Muscle layer of colon (tissue), 2 donors: Measurements from ENCODE around the gene PLXND1.
"Not testable (repeated sequence)": the region's sequence is repeated elsewhere in the genome, so short reads cannot be mapped to it uniquely, and the experiment has no call there.

Source experiments
- H3K27ac ChIP-seq: one replicate; pipeline ENCODE4 v1.7.0; 2013; ENCODE audit warnings: low read depth, mild to moderate bottlenecking, low read length, moderate library complexity
- H3K27me3 ChIP-seq, 2 donors: one replicate each; pipeline ENCODE4 v1.7.0; 2013; ENCODE audit warnings: low read length in 2 of 2, mild to moderate bottlenecking in 2 of 2; ENCODE audit not compliant: insufficient read depth in 2 of 2, control insufficient read depth in 1 of 2
- H3K36me3 ChIP-seq: one replicate; pipeline ENCODE4 v1.7.0; 2013; ENCODE audit warnings: mild to moderate bottlenecking, low read length; ENCODE audit not compliant: insufficient read depth
- H3K4me1 ChIP-seq: one replicate; pipeline ENCODE4 v1.7.0; 2013; ENCODE audit warnings: mild to moderate bottlenecking, low read length; ENCODE audit not compliant: insufficient read depth
- H3K4me3 ChIP-seq, 2 donors: one replicate each; pipeline ENCODE4 v1.7.0; 2013; ENCODE audit warnings: low read length in 2 of 2, low read depth in 1 of 2, mild to moderate bottlenecking in 1 of 2, moderate library complexity in 1 of 2
- H3K9ac ChIP-seq: one replicate; pipeline ENCODE4 v1.7.0; 2013; ENCODE audit warnings: low read length
- H3K9me3 ChIP-seq: one replicate; pipeline ENCODE4 v1.7.0; 2013; ENCODE audit warnings: mild to moderate bottlenecking, low read length
- donor health status: abdominal sarcoma.
- donor health status: Adenocarcinoma of cecum.

Gene PLXND1

GRCh38 chr3:129641567-129642260 lies 35.2 kb upstream of the PLXND1 start:
- H3K4me3 ChIP-seq, H3K27me3 ChIP-seq, H3K9ac ChIP-seq, H3K4me1 ChIP-seq, H3K9me3 ChIP-seq, H3K27ac ChIP-seq, H3K36me3 ChIP-seq: not testable (repeated sequence)

GRCh38 chr3:129640985-129641384 lies 34.5 kb upstream of the PLXND1 start:
- not testable (repeated sequence) for H3K27ac ChIP-seq, H3K27me3 ChIP-seq

GRCh38 chr3:129638481-129638880 lies 32.0 kb upstream of the PLXND1 start:
- Histone ChIP-seq H3K27me3 (no peaks in the 10 kb centered on the region), H3K4me3 (no peak overlapping the region), H3K36me3 (no peaks in the 10 kb centered on the region), H3K27ac (no peak overlapping the region), H3K9me3 (no peaks in the 10 kb centered on the region), H3K9ac (no peak overlapping the region), H3K4me1 (no peaks in the 10 kb centered on the region)

More at GRCh38 chr3:129640985-129641384, 34.5 kb upstream of the PLXND1 start:
- H3K36me3 ChIP-seq, H3K9ac ChIP-seq, H3K9me3 ChIP-seq, H3K4me1 ChIP-seq, H3K4me3 ChIP-seq: not testable (repeated sequence)

GRCh38 chr3:129636082-129636481 lies 29.6 kb upstream of the PLXND1 start:
- Histone ChIP-seq H3K36me3 (no peaks in the 10 kb centered on the region), H3K9me3 (no peaks in the 10 kb centered on the region), H3K27me3 (no peaks in the 10 kb centered on the region), H3K4me1 (no peaks in the 10 kb centered on the region), H3K27ac (no peak overlapping the region), H3K4me3 (no peak overlapping the region), H3K9ac (no peak overlapping the region)

GRCh38 chr3:129635656-129636055 lies 29.2 kb upstream of the PLXND1 start:
- no peak overlapping the region for H3K27ac ChIP-seq
- H3K4me1 ChIP-seq = no peaks in the 10 kb centered on the region
- H3K27me3 ChIP-seq = no peaks in the 10 kb centered on the region
- no peak overlapping the region for H3K4me3 ChIP-seq
- H3K36me3 ChIP-seq = no peaks in the 10 kb centered on the region
- H3K9ac ChIP-seq = no peak overlapping the region
- H3K9me3 ChIP-seq = no peaks in the 10 kb centered on the region

- Histone ChIP-seq H3K4me1 (no peaks in the 10 kb centered on the region), H3K36me3 (no peaks in the 10 kb centered on the region), H3K4me3 (no peak overlapping the region), H3K27ac (no peak overlapping the region), H3K27me3 (no peaks in the 10 kb centered on the region), H3K9ac (no peak overlapping the region), H3K9me3 (no peaks in the 10 kb centered on the region)
These were observed 27.4 kb upstream of the PLXND1 start for GRCh38 chr3:129633751-129634481.

- no peaks in the 10 kb centered on the region for H3K9me3 ChIP-seq
- no peaks in the 10 kb centered on the region for H3K27me3 ChIP-seq
- H3K4me1 ChIP-seq = peaks cover 4% of the 10 kb centered on the region
- no peak overlapping the region for H3K9ac ChIP-seq
- H3K36me3 ChIP-seq = no peaks in the 10 kb centered on the region
- no peak overlapping the region for H3K4me3 ChIP-seq
- no peak overlapping the region for H3K27ac ChIP-seq
These were observed 26.5 kb upstream of the PLXND1 start for GRCh38 chr3:129632977-129633376.

- Histone ChIP-seq H3K4me1 (peaks cover 6% of the 10 kb centered on the region), H3K36me3 (no peaks in the 10 kb centered on the region), H3K27ac (no peak overlapping the region), H3K27me3 (no peaks in the 10 kb centered on the region), H3K4me3 (no peak overlapping the region), H3K9me3 (no peaks in the 10 kb centered on the region), H3K9ac (no peak overlapping the region)
These were observed 26.1 kb upstream of the PLXND1 start for GRCh38 chr3:129632556-129632955.

- peaks cover 6% of the 10 kb centered on the region for H3K4me1 ChIP-seq
- H3K36me3 ChIP-seq = no peaks in the 10 kb centered on the region
- H3K4me3 ChIP-seq = no peak overlapping the region
- H3K9ac ChIP-seq = no peak overlapping the region
- no peaks in the 10 kb centered on the region for H3K9me3 ChIP-seq
- no peak overlapping the region for H3K27ac ChIP-seq
- H3K27me3 ChIP-seq = no peaks in the 10 kb centered on the region
These were observed 25.6 kb upstream of the PLXND1 start for GRCh38 chr3:129632056-129632455.

- no peak overlapping the region for H3K27ac ChIP-seq
These were observed 22.5 kb upstream of the PLXND1 start for GRCh38 chr3:129629011-129629410.

GRCh38 chr3:129628169-129628522 lies 21.7 kb upstream of the PLXND1 start:
- Histone ChIP-seq H3K4me3 (peak overlapping the region in 1 of 2 donors; percentile 72), H3K9ac (peak overlapping the region; percentile 68), H3K27ac (peak overlapping the region; percentile 95)

More at GRCh38 chr3:129629011-129629410, 22.5 kb upstream of the PLXND1 start:
- H3K9me3 ChIP-seq = no peaks in the 10 kb centered on the region
- H3K9ac ChIP-seq = no peak overlapping the region
- no peaks in the 10 kb centered on the region for H3K27me3 ChIP-seq
- H3K36me3 ChIP-seq = no peaks in the 10 kb centered on the region
- no peak overlapping the region for H3K4me3 ChIP-seq
- H3K4me1 ChIP-seq = peaks cover 26% of the 10 kb centered on the region

More at GRCh38 chr3:129628169-129628522, 21.7 kb upstream of the PLXND1 start:
- Histone ChIP-seq H3K27me3 (no peaks in the 10 kb centered on the region), H3K4me1 (peaks cover 32% of the 10 kb centered on the region), H3K36me3 (no peaks in the 10 kb centered on the region), H3K9me3 (no peaks in the 10 kb centered on the region)
